ENCODE results near the gene OR8J1.
"Not testable (repeated sequence)": the region's sequence is repeated elsewhere in the genome, so short reads cannot be mapped to it uniquely, and the experiment has no call there.

OR8J1 gene, protein sequence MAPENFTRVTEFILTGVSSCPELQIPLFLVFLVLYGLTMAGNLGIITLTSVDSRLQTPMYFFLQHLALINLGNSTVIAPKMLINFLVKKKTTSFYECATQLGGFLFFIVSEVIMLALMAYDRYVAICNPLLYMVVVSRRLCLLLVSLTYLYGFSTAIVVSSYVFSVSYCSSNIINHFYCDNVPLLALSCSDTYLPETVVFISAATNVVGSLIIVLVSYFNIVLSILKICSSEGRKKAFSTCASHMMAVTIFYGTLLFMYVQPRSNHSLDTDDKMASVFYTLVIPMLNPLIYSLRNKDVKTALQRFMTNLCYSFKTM

DNA sequence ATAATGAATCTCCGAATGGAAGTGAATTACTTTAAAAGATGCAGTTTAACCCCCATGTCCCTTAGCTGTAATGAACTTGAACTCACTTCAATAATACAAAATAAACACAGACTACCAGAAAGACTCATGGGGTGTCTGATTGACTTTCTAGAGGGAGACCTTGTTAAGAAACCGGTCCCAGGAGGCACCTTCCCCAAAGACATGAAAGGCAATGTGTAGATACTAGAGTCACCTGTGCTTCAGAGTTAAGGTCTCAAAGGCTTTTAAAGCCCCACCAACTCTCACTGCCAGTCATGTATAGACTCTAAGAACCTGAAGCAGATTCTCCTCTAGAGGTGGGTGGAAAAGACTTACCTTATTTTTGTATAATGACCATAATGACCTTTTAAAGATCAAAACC, at the start of gene OR8J1:
OR8J1 (plus strand) TSS at position 301 of the 400 bp plus-strand sequence. CDS start 5,956 bp downstream, outside the sequence.
- DNase-seq = no peak

DNA sequence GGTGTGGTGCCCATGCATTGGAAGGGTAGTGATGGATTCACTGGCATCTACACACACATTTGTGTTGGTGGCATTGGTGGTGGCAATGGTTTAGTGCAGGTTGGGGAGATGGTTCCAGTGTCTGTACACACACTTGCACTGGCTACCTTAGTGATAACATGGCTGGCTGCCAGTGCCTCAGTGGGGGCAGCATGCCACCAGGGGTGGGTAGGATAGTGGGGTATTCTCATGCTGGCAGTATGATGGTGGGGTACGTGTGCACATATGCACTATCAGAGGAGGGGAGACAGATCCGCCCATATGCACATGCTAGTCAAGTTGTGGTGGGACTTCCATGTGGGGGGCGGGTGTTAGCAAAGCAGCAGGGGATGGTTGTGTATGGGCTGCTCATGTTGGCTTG, 46.3 kb upstream of the OR8J1 start:
- no peak for DNase-seq

DNA sequence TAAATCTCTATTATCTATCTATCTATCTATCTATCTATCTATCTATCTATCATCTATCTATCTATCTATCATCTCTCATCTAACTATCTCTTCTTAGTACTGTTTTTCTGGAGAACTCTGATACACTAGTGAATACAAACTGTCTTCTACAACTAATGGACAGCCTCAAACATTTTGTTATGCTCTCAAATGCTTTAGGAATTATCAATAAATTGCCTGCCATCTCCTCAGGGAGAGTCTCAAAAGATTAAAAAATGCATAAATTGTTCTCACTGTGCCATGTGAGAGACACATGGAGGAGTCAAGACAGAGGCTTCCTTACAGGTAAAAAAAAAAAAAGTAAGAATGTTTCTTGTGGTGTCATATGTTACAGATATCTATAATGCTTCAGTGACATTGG, 39.2 kb upstream of the OR8J1 start, which contains the start of gene OR8K3:
OR8K3 (plus strand) TSS at position 301 of the 400 bp plus-strand sequence. CDS start 3,163 bp downstream, outside the sequence.
- no peak for DNase-seq

DNA sequence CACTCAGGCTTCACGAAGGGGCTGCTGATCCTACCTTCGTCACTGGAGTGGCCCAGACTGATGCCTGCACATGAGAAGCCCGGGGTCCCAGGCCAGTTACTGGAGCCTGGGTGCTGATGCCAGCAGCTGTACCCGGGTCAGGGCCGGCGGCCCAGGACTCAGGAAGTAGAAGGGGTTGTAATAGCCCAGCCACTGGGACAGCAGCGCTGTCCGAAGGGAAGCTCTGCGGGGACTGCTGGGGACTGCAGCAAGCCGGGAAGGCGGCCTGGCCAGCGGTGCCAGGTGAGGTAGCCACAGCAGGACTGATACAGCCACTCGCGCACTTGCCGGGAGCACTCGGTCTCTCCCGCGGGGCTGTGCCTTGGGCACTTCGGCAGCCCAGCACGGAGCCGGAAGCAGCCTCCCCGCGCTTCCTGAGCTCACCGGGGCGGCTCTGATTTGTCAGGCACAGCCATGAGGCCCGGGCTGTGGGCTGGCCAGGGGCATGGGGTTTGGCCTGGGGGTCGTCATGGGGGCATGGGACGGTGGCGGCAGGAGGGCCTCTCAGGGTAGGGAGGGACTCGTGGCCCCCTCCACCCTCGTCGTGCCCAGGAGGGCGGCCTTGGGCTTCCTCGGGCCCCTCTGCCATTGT, 22.1 kb upstream of the OR8J1 start:
- DNase-seq = no peak

DNA sequence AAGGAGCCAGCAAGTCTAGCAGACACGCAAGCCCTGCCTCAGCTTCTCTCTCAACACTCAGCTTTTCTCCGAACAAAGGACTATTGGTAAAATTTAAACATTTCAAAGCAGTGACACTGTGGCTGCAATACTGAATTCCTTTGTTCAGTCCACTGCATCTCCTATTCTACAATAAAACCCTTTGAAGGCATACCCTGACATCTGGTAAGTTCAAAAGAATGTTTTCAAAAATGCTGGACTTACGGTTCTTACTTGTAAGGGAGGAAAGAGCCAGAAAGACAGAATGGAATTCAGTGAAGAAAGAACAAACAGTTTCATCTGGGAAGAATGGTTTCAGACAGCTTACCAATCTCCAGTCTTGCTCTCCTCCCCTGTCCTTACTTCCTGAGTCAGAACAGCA, 20.9 kb upstream of the OR8J1 start:
- DNase-seq = no peak

DNA sequence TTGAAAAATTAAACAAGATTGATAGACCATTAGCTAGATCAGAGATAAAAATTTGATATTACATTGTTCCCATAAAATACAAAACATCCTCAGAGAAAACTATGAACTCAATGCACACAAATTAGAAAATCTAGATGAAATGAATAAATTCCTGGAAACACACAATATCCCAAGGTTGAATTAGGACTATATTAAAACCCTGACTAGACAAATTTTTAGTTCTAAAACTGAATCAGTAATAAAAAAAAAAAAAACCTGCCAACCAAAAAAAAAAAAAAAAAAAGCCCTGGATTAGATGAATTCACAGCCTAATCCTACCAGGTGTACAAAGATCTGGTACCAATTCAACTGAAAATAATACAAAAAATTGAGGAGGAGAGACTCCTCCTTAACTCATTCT, 13.8 kb upstream of the OR8J1 start:
- DNase-seq = no peak

- no peak for DNase-seq
Observed at GRCh38 chr11:56345739-56346138, 8.4 kb upstream of the OR8J1 start, which contains the start of gene OR8K1. Gene OR8K1 (plus strand): TSS chr11:56346039. CDS start chr11:56346039, 0 bp downstream.

DNA sequence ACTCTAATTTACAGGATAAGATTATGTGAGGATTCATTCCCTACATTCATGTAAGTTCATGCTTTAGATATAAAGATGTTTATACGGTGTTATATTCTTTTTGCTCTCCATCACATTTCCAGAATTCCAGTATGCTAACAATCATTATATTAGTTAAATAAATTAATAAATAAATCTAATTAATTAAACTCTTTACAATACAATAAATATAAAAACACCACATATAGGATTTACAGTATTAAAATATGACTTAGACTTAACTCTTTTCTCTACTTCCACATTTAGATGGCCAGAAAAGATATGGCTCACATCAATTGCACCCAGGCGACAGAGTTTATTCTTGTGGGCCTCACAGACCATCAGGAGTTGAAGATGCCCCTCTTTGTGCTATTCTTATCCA, 21.2 kb downstream of the OR8J1 start, which contains the start of gene OR8U1:
OR8U1 (plus strand) TSS at position 301 of the 400 bp plus-strand sequence; CDS start at position 301, 0 bp downstream.
- no peak for DNase-seq

GRCh38 chr11:56380120-56380519, 26.0 kb downstream of the OR8J1 start:
- no peak for DNase-seq

DNA sequence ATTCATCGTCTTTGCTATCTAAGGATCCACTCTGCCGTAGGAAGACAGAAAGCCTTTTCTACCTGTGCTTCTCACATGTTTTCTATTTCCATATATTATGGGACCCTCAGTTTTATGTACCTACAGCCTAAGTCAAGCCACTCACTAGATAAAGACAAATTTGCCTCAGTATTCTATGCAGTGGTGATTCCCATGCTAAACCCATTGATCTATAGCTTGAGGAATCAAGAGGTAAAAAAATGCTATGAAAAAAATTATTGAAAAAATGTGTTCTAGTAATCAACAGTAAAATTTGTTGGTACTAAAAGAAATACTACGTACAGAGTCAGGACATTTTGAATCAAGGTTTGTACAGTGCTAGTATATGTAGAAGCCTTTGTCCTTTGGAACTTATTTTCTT, 40.3 kb downstream of the OR8J1 start:
- no peak for DNase-seq

DNA sequence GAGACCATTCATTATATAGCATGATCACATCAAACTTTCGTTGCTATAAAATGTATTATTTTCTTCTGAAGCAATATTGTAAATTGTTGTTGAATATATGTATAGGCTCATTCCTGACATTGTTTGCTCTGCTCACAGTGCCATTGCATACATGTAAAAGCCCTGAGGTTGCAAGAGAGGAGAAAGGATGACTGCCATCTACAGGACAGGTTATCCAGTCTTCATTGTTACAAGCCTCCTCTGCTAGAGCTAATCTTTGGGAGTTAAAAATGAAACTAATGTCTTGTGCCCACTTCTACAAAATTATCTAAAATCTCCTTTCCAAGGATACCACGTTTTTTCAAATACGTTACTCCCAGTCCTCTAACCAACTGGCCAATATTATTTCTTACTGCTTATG, 42.0 kb downstream of the OR8J1 start:
- no peak for DNase-seq

- not testable (repeated sequence) for DNase-seq
Observed at GRCh38 chr11:56401858-56402461, 47.9 kb downstream of the OR8J1 start.

GRCh38 chr11:56404393-56404792, 50.3 kb downstream of the OR8J1 start:
- DNase-seq = no peak

- DNase-seq = no peak
Observed at GRCh38 chr11:56410801-56411200, 56.7 kb downstream of the OR8J1 start.

Measured in CD4-positive, alpha-beta T cell treated with Interleukin-4 for 1 hour (primary cell).